Measurements from ENCODE around the gene PLEKHA7.

The PLEKHA7 gene

GRCh38 chr11:16804104-16804947, 209.9 kb downstream of the PLEKHA7 start:
- no peak for DNase-seq

- DNase-seq: no peak
These were observed 212.8 kb downstream of the PLEKHA7 start for GRCh38 chr11:16801288-16801980.

- DNase-seq: no peak
These were observed 213.8 kb downstream of the PLEKHA7 start for GRCh38 chr11:16800382-16800781.

- DNase-seq: no peak
These were observed 214.3 kb downstream of the PLEKHA7 start for GRCh38 chr11:16799890-16800289.

GRCh38 chr11:16799221-16799620, 215.0 kb downstream of the PLEKHA7 start:
- no peak for DNase-seq

GRCh38 chr11:16797776-16798175, 216.4 kb downstream of the PLEKHA7 start:
- no peak for DNase-seq

GRCh38 chr11:16796311-16796710, 217.9 kb downstream of the PLEKHA7 start:
- DNase-seq: no peak

- peak in 1 of 2 donors; percentile 4 for DNase-seq
These were observed 219.1 kb downstream of the PLEKHA7 start for GRCh38 chr11:16795146-16795545.

- no peak for DNase-seq
These were observed 220.0 kb downstream of the PLEKHA7 start for GRCh38 chr11:16794047-16794818.

- no peak for DNase-seq
These were observed 220.7 kb downstream of the PLEKHA7 start for GRCh38 chr11:16793511-16793910.

- no peak for DNase-seq
These were observed 221.2 kb downstream of the PLEKHA7 start for GRCh38 chr11:16793009-16793408.

- DNase-seq: no peak
These were observed 221.8 kb downstream of the PLEKHA7 start for GRCh38 chr11:16792426-16792825.

- peak in 1 of 2 donors; percentile 41 for DNase-seq
These were observed 222.8 kb downstream of the PLEKHA7 start for GRCh38 chr11:16791191-16791961.

- no peak for DNase-seq
These were observed 223.6 kb downstream of the PLEKHA7 start for GRCh38 chr11:16790486-16791190.

GRCh38 chr11:16789560-16790485, 224.4 kb downstream of the PLEKHA7 start:
- no peak for DNase-seq

GRCh38 chr11:16789063-16789420, 225.2 kb downstream of the PLEKHA7 start:
- no peak for DNase-seq

- DNase-seq: peak; percentile 41 to 56
These were observed 225.8 kb downstream of the PLEKHA7 start for GRCh38 chr11:16788141-16789062.

GRCh38 chr11:16787035-16787742, 227.0 kb downstream of the PLEKHA7 start:
- no peak for DNase-seq

GRCh38 chr11:16786131-16786530, 228.1 kb downstream of the PLEKHA7 start:
- no peak for DNase-seq

All from CD4-positive, alpha-beta T cell treated with Interleukin-1 beta for 1 hour (primary cell).